GM18498 (cell line): ENCODE measurements around the gene UBE2E2.

Experiments
- ATAC-seq: cut with Tn5 transposase; IDR thresholded peaks from one replicate; pipeline ENCODE4 v1.9.1; 2021; ENCODE audit warnings: mild to moderate bottlenecking, moderate library complexity; ENCODE audit not compliant: unreplicated experiment

UBE2E2 gene

GRCh38 chr3:23192816-23193215 is 10.3 kb upstream of the UBE2E2 start:
- ATAC-seq: no peak

DNA sequence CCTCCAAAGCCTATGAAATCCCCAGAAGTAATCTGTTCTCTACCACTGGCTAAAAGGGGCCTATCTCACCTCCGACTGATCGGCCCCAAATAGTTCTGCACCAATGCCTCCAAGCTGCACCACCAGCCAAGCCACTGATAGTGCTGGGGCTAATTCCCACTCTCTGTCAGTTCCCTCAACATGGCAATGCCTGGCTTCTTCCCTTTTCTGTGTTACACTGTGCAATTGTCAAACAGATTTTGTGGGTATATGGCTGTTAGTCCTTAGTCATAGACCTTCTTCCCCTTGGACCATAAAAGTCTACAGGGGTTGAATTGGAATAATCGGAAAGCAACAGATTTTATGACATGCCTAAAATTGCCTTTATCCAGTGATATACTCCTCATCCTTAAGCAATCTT is 9.3 kb upstream of the UBE2E2 start:
- ATAC-seq: no peak

DNA sequence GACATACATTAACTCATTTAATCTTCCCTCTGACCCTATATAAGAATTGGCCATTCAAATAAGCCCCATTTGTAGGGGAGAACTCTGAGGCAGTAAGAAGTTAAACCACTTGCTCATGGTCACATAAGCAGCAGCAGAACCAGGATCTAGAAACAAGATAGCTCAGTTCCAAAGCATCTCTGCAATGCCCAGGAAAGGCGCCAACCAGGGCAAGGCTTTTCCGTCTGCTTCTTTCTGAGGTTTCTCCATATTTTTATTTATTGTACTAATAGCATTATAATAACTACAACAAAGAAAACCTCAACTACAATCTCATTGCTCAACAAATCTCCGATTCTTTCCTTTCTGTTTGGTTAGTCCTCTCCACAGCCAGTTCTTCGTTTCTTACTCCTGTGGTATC is 4.3 kb upstream of the UBE2E2 start:
- ATAC-seq: no peak

GRCh38 chr3:23199649-23200048 is 3.5 kb upstream of the UBE2E2 start:
- no peak for ATAC-seq

- no peak for ATAC-seq
Measured at GRCh38 chr3:23201154-23201838, 1.8 kb upstream of the UBE2E2 start.

DNA sequence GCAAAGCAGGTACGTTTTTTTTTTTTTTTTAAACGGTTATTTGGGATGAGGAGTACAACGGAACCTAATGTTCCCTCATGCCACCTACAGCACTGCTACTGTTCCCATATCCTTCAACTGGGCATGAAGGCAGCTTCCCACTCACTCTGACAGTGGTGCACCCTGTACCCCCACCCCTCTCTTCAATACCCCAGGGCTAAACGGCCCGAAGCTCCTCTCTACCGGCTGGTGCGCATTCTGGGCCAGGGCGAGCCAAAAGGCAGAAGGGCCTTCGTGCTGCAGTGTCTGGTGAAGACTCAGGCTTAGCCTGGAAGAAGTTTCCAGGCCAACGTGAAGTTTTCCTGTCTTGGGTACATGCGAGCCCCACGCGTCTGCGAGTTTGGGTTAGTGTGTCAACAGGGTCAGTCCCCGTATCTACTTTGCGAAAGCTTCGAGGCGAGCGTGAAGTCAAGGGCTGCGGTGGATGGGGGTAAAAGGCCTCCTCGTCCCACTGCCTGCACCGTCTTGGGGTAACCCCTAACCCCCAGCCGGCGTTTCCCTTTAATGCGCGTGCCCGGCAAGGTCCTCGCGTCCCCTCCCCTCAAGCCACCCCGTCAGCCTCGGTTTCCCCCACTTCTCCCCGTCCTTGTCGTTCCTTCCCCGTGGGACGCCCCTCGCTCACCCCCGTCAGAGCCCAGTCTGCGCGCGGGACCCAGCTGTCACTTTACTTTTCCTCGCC is 765 bp upstream of the UBE2E2 start:
- ATAC-seq: peak; percentile 31

- ATAC-seq: peak; percentile 20
Measured at GRCh38 chr3:23203708-23204330, 692 bp downstream of the UBE2E2 start.

GRCh38 chr3:23206366-23206765 is 3.2 kb downstream of the UBE2E2 start:
- ATAC-seq: no peak

DNA sequence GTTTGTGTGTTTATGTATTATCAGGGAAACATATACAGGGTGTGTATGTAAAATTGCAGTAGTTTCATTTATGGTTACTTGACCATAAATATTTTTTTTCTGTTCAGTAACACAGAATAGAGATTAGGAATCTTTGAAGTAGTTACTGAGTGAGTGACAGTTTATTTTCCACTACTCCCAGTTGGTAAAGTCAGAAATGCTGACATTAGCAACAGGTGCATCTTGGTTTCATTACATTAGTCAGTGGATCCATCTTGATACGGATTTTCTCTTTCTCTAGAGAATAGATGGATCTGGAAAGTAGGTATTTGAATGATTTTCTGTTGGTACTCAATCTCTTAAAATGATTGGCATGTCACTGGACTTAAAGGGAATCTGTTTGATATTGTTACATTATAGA is 6.0 kb downstream of the UBE2E2 start:
- no peak for ATAC-seq

GRCh38 chr3:23209747-23210487 is 6.8 kb downstream of the UBE2E2 start:
- ATAC-seq: no peak

- ATAC-seq: no peak
Measured at GRCh38 chr3:23213813-23214212, 10.7 kb downstream of the UBE2E2 start.

DNA sequence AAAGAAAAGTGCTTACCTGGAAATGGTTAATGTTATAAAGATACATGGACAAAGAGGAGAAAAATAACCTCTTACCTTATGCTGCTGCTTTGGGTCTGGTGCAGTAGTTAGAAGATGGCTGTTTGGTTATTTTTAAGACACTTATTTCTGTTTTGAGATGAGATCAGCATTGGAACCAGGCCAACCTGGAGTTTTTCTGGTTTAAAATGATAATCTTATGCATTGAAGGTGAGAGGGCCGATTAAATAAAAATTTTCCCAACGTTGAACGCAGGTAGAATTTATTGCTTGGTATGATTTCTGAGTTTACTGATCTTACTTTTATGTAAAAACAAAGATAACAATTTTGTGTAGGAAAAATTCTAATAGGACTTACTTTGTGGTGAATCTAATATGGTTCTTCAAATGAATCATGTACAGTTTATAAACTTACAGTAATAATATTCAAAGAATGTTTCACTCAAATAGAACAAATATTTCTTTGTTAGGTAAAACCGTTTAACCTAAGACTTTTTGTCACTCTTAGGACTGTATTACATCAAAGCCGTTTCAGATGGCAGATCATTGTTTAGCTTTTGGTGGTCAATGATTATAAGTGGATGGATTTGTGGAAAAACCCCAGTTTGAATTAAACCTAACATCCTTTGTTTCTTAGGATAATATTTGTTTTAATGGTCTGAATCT is 14.9 kb downstream of the UBE2E2 start:
- ATAC-seq: no peak

GRCh38 chr3:23219117-23219516 is 16.0 kb downstream of the UBE2E2 start:
- peak; percentile 62 for ATAC-seq

GRCh38 chr3:23219552-23219951 is 16.4 kb downstream of the UBE2E2 start:
- ATAC-seq: peak; percentile 42

GRCh38 chr3:23221136-23221535 is 18.0 kb downstream of the UBE2E2 start:
- no peak for ATAC-seq

GRCh38 chr3:23232016-23232415 is 28.9 kb downstream of the UBE2E2 start:
- ATAC-seq: no peak

DNA sequence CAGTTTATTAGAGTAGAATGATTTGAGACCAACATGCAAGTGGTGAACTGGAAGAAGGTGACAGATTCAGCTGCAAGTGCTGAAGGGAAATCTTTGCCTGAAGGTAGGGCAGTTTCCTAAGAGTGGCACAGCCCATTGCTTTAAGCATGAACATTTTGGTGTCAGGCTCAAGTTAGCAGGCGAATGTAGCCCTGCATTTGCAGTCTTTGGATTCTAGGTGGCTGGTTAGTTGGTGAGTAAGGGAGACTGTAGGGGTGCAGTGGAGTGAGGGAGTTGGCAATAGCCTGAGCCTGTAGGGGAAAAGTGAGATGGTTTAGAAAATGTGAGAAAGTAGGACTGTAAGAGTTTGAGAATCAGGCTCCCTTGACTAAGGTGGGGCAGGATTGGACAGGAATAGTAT is 29.7 kb downstream of the UBE2E2 start:
- no peak for ATAC-seq

GRCh38 chr3:23235264-23235663 is 32.1 kb downstream of the UBE2E2 start:
- no peak for ATAC-seq

GRCh38 chr3:23236890-23237289 is 33.8 kb downstream of the UBE2E2 start:
- no peak for ATAC-seq

GRCh38 chr3:23238156-23238555 is 35.0 kb downstream of the UBE2E2 start:
- no peak for ATAC-seq

GRCh38 chr3:23238578-23238977 is 35.5 kb downstream of the UBE2E2 start:
- ATAC-seq: no peak
